Effector memory CD8-positive, alpha-beta T cell (primary cell): Measurements from ENCODE around the gene PKNOX1.
"Not testable (repeated sequence)": the region's sequence is repeated elsewhere in the genome, so short reads cannot be mapped to it uniquely, and the experiment has no call there.

ENCODE experiments used
- ATAC-seq: fragments of 150-1000 bp; cut with Tn5 transposase; replicated peaks from 2 replicates; pipeline ENCODE4 v1.10.0; 2021; ENCODE audit warnings: mild to moderate bottlenecking, moderate library complexity
- DNase-seq, 3 experiments: peaks; one replicate each; pipeline ENCODE4 v3.0.0; 2021
- H3K27ac Mint-ChIP-seq, 2 donors: one replicate each; pipeline ENCODE4 v1.8.0; 2022; ENCODE audit warnings: mild to moderate bottlenecking in 2 of 2, mixed read lengths in 2 of 2, moderate library complexity in 2 of 2
- H3K27me3 Mint-ChIP-seq, 2 donors: one replicate each; pipeline ENCODE4 v1.8.0; 2022; ENCODE audit warnings: mixed read lengths in 2 of 2
- H3K36me3 Mint-ChIP-seq: one replicate; pipeline ENCODE4 v1.8.0; 2022; ENCODE audit warnings: mild to moderate bottlenecking, moderate library complexity, mixed read lengths; ENCODE audit not compliant: insufficient read depth
- H3K4me1 Mint-ChIP-seq, 2 donors: one replicate each; pipeline ENCODE4 v1.8.0; 2022; ENCODE audit warnings: low read depth in 2 of 2, mixed read lengths in 2 of 2
- H3K4me3 Mint-ChIP-seq, 2 donors: one replicate each; pipeline ENCODE4 v1.8.0; 2022; ENCODE audit warnings: mild to moderate bottlenecking in 2 of 2, mixed read lengths in 2 of 2, moderate library complexity in 2 of 2
- H3K9me3 Mint-ChIP-seq, 2 donors: one replicate each; pipeline ENCODE4 v1.8.0; 2022; ENCODE audit warnings: mixed read lengths in 2 of 2
- total RNA-seq, 9 experiments: gene quantifications; one replicate each; lab custom pipeline; 2026; lab: John Stamatoyannopoulos, UW

Gene PKNOX1, protein sequence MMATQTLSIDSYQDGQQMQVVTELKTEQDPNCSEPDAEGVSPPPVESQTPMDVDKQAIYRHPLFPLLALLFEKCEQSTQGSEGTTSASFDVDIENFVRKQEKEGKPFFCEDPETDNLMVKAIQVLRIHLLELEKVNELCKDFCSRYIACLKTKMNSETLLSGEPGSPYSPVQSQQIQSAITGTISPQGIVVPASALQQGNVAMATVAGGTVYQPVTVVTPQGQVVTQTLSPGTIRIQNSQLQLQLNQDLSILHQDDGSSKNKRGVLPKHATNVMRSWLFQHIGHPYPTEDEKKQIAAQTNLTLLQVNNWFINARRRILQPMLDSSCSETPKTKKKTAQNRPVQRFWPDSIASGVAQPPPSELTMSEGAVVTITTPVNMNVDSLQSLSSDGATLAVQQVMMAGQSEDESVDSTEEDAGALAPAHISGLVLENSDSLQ
- total RNA-seq = 16.1 to 37.9 (median 27.9) reads per million in 9 experiments

DNA sequence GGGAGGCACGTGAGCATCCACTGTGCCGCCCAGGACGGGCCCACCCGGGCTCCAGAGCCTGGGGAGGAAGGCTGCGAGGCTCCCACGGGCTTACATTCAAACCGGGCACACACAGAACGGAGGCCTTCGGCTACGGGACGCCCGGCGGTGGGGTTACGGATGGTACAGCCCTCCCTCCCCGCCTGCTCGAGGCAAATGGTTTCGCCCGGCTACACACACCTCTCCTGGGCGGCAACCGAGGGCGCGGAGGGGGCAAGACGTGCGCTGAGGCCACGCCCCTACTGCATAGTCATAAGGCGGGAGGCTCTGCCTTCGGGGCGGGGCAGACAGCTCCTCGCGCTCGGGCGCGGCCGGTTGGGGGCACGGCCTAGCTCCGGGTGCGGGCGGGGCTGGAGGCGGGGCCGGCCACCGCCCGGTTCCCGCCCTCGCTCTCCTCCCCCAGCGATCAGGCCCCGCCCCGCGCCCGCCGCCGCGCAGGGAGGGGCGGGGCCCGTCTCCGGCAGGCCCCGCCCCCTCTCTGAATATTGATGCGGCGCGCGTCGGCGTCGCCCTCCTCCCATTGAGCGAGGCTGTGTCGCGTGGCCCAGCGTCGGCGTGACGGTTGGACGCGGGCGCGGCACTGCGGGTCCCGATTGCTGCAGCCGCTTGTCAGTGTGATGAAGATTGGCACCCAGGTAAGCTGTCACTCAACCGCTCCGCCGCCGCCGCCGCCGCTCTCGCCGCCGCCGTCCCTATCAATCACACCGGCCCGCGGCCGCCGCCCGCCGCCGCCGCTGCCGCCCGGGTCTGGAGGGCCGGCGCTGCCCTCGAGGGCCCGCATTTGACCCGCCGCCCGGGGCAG is at the start of gene PKNOX1:
Gene PKNOX1, plus strand, starts transcription at position 572 of the 841 bp plus-strand sequence. CDS start 29,820 bp downstream, outside the sequence.
- H3K36me3 Mint-ChIP-seq = peaks cover 9% of the 10 kb centered on the region
- no peaks in the 10 kb centered on the region for H3K9me3 Mint-ChIP-seq
- H3K27ac Mint-ChIP-seq = peak within 1 kb of the TSS; percentile 81 to 94
- H3K4me3 Mint-ChIP-seq = peak within 1 kb of the TSS; percentile 78 to 81
- H3K27me3 Mint-ChIP-seq = no peaks in the 10 kb centered on the region
- peaks cover 13 to 23% of the 10 kb centered on the region in 2 donors for H3K4me1 Mint-ChIP-seq
- ATAC-seq (peak; percentile 81), DNase-seq (peak; percentile 98 to 99 (median 99))

DNA sequence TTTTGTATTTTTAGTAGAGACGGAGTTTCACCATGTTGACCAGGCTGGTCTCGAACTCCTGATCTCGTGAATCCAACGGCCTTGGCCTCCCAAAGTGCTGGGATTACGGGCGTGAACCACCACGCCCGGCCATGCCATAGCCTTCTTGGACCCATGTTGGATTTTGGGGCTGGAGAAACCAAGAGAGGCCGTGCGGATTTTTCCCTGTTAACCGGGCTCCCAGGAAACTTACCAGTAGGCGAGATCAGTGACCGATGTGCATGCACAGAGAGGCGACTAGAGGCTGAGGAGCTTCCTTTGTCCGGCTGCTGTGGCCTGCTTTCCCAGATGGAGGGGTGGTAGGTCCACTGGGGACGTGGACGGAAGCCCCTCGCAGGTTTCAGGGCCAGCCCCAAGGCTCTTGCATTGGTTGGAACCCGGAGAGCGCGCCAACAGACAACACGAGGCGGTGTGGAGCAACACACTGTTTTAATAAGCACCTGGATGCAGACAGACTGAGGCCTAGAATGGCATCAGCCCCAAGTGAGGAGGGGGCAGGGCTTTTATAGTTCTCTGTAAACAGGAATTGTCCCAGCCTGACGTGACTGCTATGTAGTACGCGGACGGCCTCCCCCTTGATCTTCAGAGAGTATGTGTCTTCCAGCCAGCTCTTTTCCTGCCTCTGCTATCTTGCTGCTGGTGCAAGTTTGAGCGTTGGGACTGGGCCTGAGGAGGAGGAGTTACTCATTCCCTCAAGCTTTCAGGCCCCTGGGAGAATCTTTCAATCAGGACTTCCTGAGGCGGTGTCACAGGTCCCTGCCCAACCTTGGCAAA is 49.0 kb upstream of the PKNOX1 start, which contains the start of gene ERVH48-1:
Gene ERVH48-1, minus strand, starts transcription at position 517 of the 813 bp plus-strand sequence. CDS start 6,624 bp downstream, outside the sequence.
- peaks cover 10 to 11% of the 10 kb centered on the region in 2 donors for H3K4me1 Mint-ChIP-seq
- peaks cover 3% of the 10 kb centered on the region for H3K36me3 Mint-ChIP-seq
- no peak within 1 kb of the TSS for H3K4me3 Mint-ChIP-seq
- ATAC-seq (no peak), DNase-seq (no peak)
- peak within 1 kb of the TSS in 1 of 2 donors; percentile 64 for H3K27ac Mint-ChIP-seq
- no peaks in the 10 kb centered on the region for H3K9me3 Mint-ChIP-seq
- H3K27me3 Mint-ChIP-seq = no peaks in the 10 kb centered on the region

DNA sequence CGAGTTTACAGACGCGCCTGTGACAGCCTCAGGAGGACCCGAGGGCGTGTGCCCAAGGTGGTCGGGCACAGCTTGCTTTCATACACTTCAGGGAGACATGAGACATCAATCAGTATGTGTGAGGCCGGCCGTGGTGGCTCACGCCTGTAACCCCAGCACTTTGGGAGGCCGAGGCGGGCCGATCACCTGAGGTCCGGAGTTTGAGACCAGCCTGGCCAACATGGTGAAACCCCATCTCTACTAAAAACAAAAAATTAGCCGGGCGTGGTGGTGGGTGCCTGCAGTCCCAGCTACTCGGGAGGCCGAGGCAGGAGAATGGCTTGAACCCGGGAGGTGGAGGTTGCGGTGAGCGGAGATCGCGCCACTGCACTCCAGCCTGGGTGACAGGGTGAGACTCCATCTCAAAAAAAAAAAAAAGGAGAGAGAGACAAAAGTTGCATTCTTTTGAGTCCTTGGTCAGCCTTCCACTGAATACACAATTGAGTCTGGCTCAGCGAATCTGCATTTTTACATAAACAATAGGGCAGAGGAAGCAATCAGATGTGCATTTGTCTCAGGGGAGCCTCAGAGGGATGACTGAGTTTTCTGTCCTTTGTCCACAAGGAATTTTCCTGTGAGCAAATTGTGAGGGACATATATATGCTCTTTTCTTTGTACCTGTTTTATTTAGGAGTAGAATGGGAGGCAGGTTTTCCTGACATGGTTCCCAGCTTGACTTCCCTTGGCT is 46.7 kb upstream of the PKNOX1 start:
- H3K27me3 Mint-ChIP-seq, DNase-seq, H3K4me3 Mint-ChIP-seq, H3K9me3 Mint-ChIP-seq, ATAC-seq, H3K36me3 Mint-ChIP-seq, H3K27ac Mint-ChIP-seq: not testable (repeated sequence)
- H3K4me1 Mint-ChIP-seq = peaks cover 10 to 11% of the 10 kb centered on the region in 2 donors

DNA sequence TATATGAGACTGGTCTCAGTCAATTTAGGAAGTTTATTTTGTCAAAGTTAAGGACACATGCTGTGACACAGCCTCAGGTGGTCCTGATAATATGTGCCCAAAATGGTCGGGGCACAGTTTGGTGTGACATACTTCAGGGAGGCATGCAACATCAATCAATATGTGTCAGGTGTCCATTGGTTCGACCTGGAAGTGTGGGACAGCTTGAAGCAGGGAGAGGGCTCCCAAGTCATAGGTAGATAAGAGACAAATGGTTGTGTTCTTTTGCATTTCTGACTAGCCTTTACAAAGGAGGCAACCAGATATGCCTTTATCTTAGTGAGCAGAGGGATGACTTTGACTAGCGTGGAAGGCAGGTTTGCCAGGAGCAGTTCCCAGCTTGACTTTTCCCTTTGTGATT is 44.4 kb upstream of the PKNOX1 start:
- H3K27ac Mint-ChIP-seq = peak overlapping the region in 1 of 2 donors; percentile 80
- no peaks in the 10 kb centered on the region for H3K27me3 Mint-ChIP-seq
- no peak for DNase-seq

DNA sequence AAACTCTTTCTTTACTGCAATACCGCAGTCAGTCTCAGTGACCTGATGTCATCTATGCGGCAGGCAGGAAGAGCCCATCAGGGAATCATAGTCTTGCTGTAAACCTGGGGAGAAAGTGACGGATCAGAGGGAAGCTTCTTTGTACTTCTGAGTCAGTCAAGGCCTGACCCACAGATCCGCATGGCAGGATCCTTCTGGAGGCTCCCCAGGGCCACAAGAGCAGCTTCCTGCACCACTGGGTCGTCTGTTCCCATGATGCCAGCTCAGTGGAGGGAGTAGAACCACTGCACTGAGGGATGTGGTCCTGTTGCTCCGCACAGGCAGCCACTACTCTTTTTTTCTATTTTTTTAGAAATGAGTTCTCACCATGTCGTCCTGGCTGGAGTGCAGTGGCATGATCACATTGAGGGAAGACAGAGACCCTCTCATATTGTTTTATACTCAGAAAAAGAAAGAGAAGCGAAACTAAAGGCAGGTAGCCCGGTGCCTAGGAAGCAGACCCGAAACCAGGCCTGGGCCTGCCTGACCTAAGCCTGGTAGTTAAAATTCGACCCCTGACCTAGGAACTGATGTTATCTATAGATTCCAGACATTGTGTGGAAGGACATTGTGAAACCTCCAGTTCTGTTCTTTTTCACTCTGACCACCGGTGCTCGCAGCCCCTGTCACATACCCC is 42.7 kb upstream of the PKNOX1 start:
- Mint-ChIP-seq H3K4me3 (no peak overlapping the region), H3K36me3 (no peaks in the 10 kb centered on the region), H3K27me3 (no peaks in the 10 kb centered on the region), H3K4me1 (no peaks in the 10 kb centered on the region), H3K27ac (no peak overlapping the region), H3K9me3 (no peaks in the 10 kb centered on the region)
- ATAC-seq (no peak), DNase-seq (no peak)

More for the DNA sequence above, 44.4 kb upstream of the PKNOX1 start:
- H3K9me3 Mint-ChIP-seq = no peaks in the 10 kb centered on the region
- H3K36me3 Mint-ChIP-seq = no peaks in the 10 kb centered on the region
- H3K4me1 Mint-ChIP-seq = no peaks in the 10 kb centered on the region
- H3K4me3 Mint-ChIP-seq = no peak overlapping the region
- ATAC-seq = no peak

DNA sequence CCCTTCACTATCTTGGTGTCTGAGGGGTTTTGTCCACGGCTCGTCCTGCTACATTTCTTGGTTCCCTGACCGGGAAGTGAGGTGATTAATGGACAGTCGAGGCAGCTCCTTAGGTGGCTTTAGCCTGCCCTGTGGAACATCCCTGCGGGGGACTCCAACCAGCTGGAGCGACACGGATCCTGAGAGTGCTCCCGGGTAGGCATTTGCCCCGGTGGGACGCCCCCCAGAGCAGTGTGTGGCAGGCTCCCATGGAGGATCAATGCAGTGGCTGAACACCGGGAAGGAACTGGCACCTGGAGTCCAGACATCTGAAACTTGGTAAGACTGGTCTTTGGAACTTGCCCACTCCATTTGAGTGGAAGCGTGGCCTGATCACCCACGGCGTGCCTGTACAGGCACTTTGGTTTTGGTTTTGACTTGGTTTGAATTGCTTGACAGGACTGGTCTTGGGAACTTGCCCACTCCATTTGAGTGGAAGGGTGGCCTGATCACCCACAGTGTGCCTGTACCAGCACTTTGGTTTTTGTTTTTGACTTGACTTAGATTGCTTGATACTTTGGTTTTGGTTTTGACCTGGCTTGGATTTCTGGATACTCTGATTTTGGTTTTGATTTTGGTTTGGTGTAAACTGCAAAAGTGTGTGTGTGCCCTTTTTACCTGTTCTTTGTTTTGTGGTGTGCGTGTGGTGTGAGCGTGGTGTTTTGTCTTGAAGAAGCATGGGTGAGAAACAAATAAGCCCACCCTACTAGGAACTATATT is 41.8 kb upstream of the PKNOX1 start:
- H3K36me3 Mint-ChIP-seq, H3K27me3 Mint-ChIP-seq, H3K4me1 Mint-ChIP-seq, ATAC-seq, DNase-seq, H3K4me3 Mint-ChIP-seq, H3K9me3 Mint-ChIP-seq: not testable (repeated sequence)
- peak overlapping the region in 1 of 2 donors; percentile 53 for H3K27ac Mint-ChIP-seq

DNA sequence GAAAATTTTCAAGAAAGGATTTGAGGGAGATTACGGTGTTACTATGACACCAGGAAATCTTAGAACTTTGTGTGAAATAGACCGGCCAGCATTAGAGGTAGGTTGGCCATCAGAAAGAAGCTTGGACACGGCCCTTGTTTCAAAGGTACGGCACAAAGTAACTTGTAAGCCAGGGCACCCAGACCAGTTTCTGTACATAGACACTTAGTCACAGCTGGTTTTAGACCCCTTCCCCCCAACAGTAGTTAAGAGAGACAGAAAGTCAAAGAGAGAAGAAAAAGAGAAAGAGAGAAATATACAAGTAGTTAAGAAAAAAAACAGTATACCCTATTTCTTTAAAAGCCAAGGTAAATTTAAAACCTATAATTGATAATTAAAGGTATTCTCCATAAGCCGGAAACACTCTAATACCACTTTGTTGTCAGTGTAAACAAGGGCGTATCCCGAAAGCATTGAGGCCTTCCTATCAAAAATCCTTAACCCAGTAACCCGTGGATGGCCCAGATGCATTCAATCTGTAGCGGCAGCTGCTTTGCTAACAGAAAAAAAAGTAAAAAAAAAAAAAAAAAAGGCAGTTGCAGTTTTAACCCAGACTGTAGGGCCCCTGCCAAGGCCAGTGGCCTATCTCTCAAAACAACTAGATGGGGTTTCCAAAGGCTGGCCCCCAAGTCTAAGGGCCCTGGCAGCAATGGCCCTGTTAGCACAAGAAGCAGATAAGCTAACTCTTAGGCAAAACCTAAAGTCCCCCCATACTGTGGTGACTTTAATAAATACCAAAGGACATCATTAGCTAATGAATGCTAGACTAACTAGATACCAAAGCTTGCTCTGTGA is 41.0 kb upstream of the PKNOX1 start:
- not testable (repeated sequence) for H3K4me3 Mint-ChIP-seq, H3K4me1 Mint-ChIP-seq, ATAC-seq, H3K36me3 Mint-ChIP-seq, H3K27ac Mint-ChIP-seq, H3K27me3 Mint-ChIP-seq, DNase-seq, H3K9me3 Mint-ChIP-seq

DNA sequence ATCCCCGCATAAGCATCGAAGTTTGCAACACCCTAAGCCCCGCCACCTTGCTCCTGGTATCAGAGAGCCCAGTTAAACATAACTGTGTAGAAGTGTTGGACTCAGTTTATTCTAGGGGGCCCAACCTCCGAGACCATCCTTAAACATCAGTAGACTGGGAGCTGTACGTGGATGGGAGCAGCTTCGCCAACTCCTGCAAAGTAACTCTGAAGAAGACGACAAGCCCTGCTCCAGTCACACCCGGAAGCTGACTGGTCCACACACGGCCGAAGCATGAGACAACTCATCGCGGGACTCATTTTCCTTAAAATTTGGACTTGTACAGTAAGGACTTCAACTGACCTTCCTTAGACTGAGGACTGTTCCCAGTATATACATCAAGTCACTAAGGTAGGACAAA is 40.4 kb upstream of the PKNOX1 start:
- not testable (repeated sequence) for ATAC-seq, H3K36me3 Mint-ChIP-seq, H3K27ac Mint-ChIP-seq, H3K9me3 Mint-ChIP-seq, H3K4me3 Mint-ChIP-seq, DNase-seq, H3K4me1 Mint-ChIP-seq, H3K27me3 Mint-ChIP-seq

DNA sequence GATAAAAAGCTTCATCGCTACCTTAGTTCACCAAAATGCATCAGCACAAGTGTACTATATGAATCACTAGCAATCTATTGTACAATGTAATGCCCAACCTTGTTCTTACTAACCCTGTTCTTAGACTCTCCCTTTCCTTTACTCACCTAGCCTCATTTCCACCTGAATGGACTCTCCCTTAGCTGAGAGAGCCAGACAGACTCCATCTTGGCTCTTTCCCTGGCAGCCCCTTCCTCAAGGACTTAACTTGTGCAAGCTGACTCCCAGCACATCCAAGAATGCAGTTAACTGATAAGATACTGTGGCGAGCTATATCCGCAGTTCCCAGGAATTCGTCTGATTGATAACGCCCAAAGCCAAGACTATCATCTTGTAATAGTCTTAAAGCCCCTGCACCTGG is 38.0 kb upstream of the PKNOX1 start:
- H3K4me1 Mint-ChIP-seq, H3K27ac Mint-ChIP-seq, DNase-seq, H3K36me3 Mint-ChIP-seq, H3K4me3 Mint-ChIP-seq, H3K27me3 Mint-ChIP-seq, H3K9me3 Mint-ChIP-seq, ATAC-seq: not testable (repeated sequence)

DNA sequence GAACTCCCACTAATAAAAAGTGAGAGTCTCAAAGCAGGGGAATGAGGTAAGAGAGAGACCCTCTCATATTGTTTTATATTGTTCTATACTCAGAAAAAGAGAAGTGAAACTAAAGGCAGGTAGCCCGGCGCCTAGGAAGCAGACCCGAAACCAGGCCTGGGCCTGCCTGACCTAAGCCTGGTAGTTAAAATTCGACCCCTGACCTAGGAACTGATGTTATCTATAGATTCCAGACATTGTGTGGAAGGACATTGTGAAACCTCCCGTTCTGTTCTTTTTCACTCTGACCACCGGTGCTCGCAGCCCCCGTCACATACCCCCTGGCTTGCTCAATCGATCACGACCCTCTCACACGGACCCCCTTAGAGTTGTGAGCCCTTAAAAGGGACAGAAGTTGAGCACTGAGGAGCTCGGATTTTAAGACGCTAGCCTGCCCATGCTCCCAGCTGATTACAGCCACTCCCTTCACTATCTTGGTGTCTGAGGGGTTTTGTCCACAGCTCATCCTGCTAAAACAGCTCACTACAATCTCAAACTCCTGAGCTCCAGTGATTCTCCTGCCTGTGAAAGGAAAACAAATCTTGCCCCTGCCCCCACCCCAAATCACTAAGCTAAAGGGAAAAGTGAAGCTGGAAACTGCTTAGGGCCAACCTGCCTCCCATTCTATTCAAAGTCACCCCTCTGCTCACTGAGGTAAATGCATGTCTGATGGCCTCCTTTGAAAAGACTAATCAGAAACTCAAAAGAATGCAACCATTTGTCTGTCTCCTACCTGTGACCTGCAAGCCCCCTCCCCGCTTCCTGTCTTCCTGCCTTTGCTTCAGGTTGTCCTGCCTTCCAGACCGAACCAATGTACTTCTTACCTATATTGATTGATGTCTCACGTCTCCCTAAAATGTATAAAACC is 37.1 kb upstream of the PKNOX1 start:
- not testable (repeated sequence) for H3K36me3 Mint-ChIP-seq

More for the DNA sequence above, 37.1 kb upstream of the PKNOX1 start:
- not testable (repeated sequence) for H3K27me3 Mint-ChIP-seq, DNase-seq, H3K27ac Mint-ChIP-seq, H3K9me3 Mint-ChIP-seq, ATAC-seq, H3K4me3 Mint-ChIP-seq, H3K4me1 Mint-ChIP-seq
